GM12878 (cell line): ENCODE data around the gene DENND1B. TPM values are rescaled to one million over a fixed set of nuclear protein-coding genes. Genes with fewer than 3 reads are reported as not detected.

Experiments used
- ATAC-seq: fragments of 200-7000 bp; cut with Tn5 transposase; 3 replicates; pipeline ENCODE4 v1.9.1; 2020; ENCODE audit warnings: mild to moderate bottlenecking, moderate library complexity
- BruUV-seq: library from RNA; stranded (reverse); fragments of 400-500 nt; replicated peaks from 2 replicates; lab custom pipeline; 2021; lab: Mats Ljungman, UMichigan
- CTCF ChIA-PET: fragments of 300-600 bp; sonication (Branson Sonifier 250); formaldehyde crosslinking; extraction: SDS; loops from one replicate; lab custom pipeline; 2021; ENCODE audit warnings: inconsistent platforms; lab: Yijun Ruan, JAX
- POLR2A ChIA-PET: fragments of 350-600 bp; formaldehyde crosslinking; extraction: SDS; loops from one replicate; lab custom pipeline; 2021; ENCODE audit warnings: inconsistent platforms; lab: Charles Lee
- RAD21 ChIA-PET: fragments of 300-600 bp; sonication (Branson Sonifier 250); formaldehyde crosslinking; loops from one replicate; lab custom pipeline; 2023; ENCODE audit warnings: antibody characterized with exemption; ENCODE audit not compliant: unreplicated experiment; lab: Charles Lee
- SMC1A ChIA-PET: fragments of 300-600 bp; sonication (Branson Sonifier 250); formaldehyde crosslinking; loops from one replicate; lab custom pipeline; 2023; ENCODE audit not compliant: unreplicated experiment, uncharacterized antibody; lab: Charles Lee
- DNase-seq: peaks from one replicate; pipeline ENCODE4 v3.0.0-alpha.2; 2011; ENCODE audit warnings: low read depth, low spot score
- FAIRE-seq: peaks from 3 replicates; lab custom pipeline; 2011; peaks lifted over from hg19 to GRCh38; lab: Jason Lieb, UNC
- H2AFZ ChIP-seq: 2 replicates; pipeline ENCODE4 v1.6.0; 2011; ENCODE audit warnings: low read depth, low read length, control low read depth; ENCODE audit not compliant: control insufficient read depth
- H3K27ac ChIP-seq: 2 replicates; pipeline ENCODE4 v1.5.1; 2011; ENCODE audit warnings: control low read depth; ENCODE audit not compliant: control insufficient read depth, insufficient read depth
- H3K27me3 ChIP-seq, 2 experiments: replicated peaks in 1 of 2; 2 replicates each; pipeline versions ENCODE4 v1.6.0 to v1.6.1; 2011; ENCODE audit warnings: low read length in 1 of 2; ENCODE audit not compliant: control insufficient read depth in 2 of 2, insufficient read depth in 2 of 2
- H3K36me3 ChIP-seq, 2 experiments: 2 replicates each; pipeline ENCODE4 v1.5.1; 2011; ENCODE audit warnings: low read length in 1 of 2; ENCODE audit not compliant: control insufficient read depth in 2 of 2, insufficient read depth in 2 of 2
- H3K4me1 ChIP-seq: 2 replicates; pipeline ENCODE4 v1.6.1; 2011; ENCODE audit warnings: mild to moderate bottlenecking, low read length, moderate library complexity, mixed read lengths; ENCODE audit not compliant: control insufficient read depth, insufficient read depth
- H3K4me2 ChIP-seq: 2 replicates; pipeline ENCODE4 v1.6.0; 2011; ENCODE audit warnings: control low read depth; ENCODE audit not compliant: control insufficient read depth, insufficient read depth
- H3K4me3 ChIP-seq: fragments of 200-600 bp; sonication (generic); 2 replicates; pipeline ENCODE4 v1.5.1; 2016
- H3K79me2 ChIP-seq: 2 replicates; pipeline ENCODE4 v1.6.0; 2011; ENCODE audit warnings: low read length; ENCODE audit not compliant: control insufficient read depth, insufficient read depth
- H3K9ac ChIP-seq: 2 replicates; pipeline ENCODE4 v1.8.0; 2011; ENCODE audit warnings: low read length, control low read depth, mixed read lengths; ENCODE audit not compliant: control insufficient read depth, insufficient read depth
- H3K9me3 ChIP-seq: replicated peaks from 3 replicates; pipeline ENCODE4 v1.5.1; 2011; ENCODE audit warnings: mild to moderate bottlenecking, low read length; ENCODE audit not compliant: control insufficient read depth, insufficient read depth
- H4K20me1 ChIP-seq: 2 replicates; pipeline ENCODE4 v1.6.0; 2011; ENCODE audit not compliant: control insufficient read depth, insufficient read depth
- ATF3 ChIP-seq: IDR thresholded peaks from 2 replicates; pipeline ENCODE4 v1.6.1; 2011; ENCODE audit warnings: low read depth, mild to moderate bottlenecking, low read length, moderate library complexity, borderline replicate concordance; ENCODE audit errors: extremely low read depth
- BCL11A ChIP-seq: IDR thresholded peaks from 2 replicates; pipeline ENCODE4 v1.6.1; 2011; ENCODE audit warnings: low read depth, low read length
- BRCA1 ChIP-seq: IDR thresholded peaks from 2 replicates; pipeline ENCODE4 v1.6.1; 2011; ENCODE audit warnings: low read depth, low read length, improper control_type of control experiment
- CHD4 ChIP-seq: fragments of 200-600 bp; sonication (generic); IDR thresholded peaks from 2 replicates; pipeline ENCODE4 v1.6.1; 2016; ENCODE audit warnings: mild to moderate bottlenecking
- EED ChIP-seq: sonication (generic); IDR thresholded peaks from 2 replicates; pipeline ENCODE4 v1.6.1; 2016; ENCODE audit warnings: antibody characterized with exemption, low read depth
- ESRRA ChIP-seq: IDR thresholded peaks from 2 replicates; pipeline ENCODE4 v1.6.1; 2012; ENCODE audit warnings: mild to moderate bottlenecking, low read length, improper control_type of control experiment
- JUNB ChIP-seq: IDR thresholded peaks from 2 replicates; pipeline ENCODE4 v1.6.1; 2016; ENCODE audit warnings: antibody characterized with exemption, mild to moderate bottlenecking
- RAD51 ChIP-seq: fragments of 450-650 bp; IDR thresholded peaks from 2 replicates; pipeline ENCODE4 v1.6.1; 2016; ENCODE audit warnings: moderate library complexity, mild to moderate bottlenecking, inconsistent platforms
- RB1 ChIP-seq: fragments of 450-650 bp; formaldehyde crosslinking; IDR thresholded peaks from 2 replicates; pipeline ENCODE4 v1.6.1; 2017; ENCODE audit warnings: mild to moderate bottlenecking, borderline replicate concordance
- REST ChIP-seq: IDR thresholded peaks from 2 replicates; pipeline ENCODE4 v1.6.1; 2012; ENCODE audit warnings: mild to moderate bottlenecking, low read depth, low read length
- SREBF1 ChIP-seq: IDR thresholded peaks from 2 replicates; pipeline ENCODE4 v1.6.1; 2012; ENCODE audit warnings: mild to moderate bottlenecking, low read length
- STAT3 ChIP-seq: IDR thresholded peaks from 2 replicates; pipeline ENCODE4 v1.6.1; 2011; ENCODE audit warnings: low read depth, low read length, improper control_type of control experiment
- SUZ12 ChIP-seq: fragments of 200-600 bp; sonication (generic); IDR thresholded peaks from one replicate; pipeline ENCODE4 v1.6.1; 2018; ENCODE audit warnings: antibody characterized with exemption, mild to moderate bottlenecking; ENCODE audit not compliant: unreplicated experiment
- TAF1 ChIP-seq: IDR thresholded peaks from 2 replicates; pipeline ENCODE4 v1.6.1; 2011; ENCODE audit warnings: mild to moderate bottlenecking, low read depth, low read length, borderline replicate concordance
- WRNIP1 ChIP-seq: IDR thresholded peaks from 2 replicates; pipeline ENCODE4 v1.6.1; 2011; ENCODE audit warnings: low read depth, low read length, improper control_type of control experiment, borderline replicate concordance
- YBX1 ChIP-seq: fragments of 450-650 bp; IDR thresholded peaks from 2 replicates; pipeline ENCODE4 v1.6.1; 2016; ENCODE audit warnings: antibody characterized with exemption
- WGBS: methylation state at CpG from one replicate; pipeline ENCODE4 v1.1.6; 2016; ENCODE audit warnings: low lambda C conversion rate; ENCODE audit not compliant: insufficient replicate concordance, insufficient coverage; ENCODE audit errors: missing lambda C conversion rate; 5-methylcytosine and 5-hydroxymethylcytosine counted together
- in situ Hi-C: fragments of 300-500 bp; cut with MboI; formaldehyde crosslinking; loops from 9 replicates; pipeline ENCODE4 v1.14.3; 2018; ENCODE audit warnings: mixed read lengths
- intact Hi-C: fragments of 100-400 bp; cut with micrococcal nuclease; formaldehyde crosslinking; loops from one replicate; pipeline ENCODE4 v1.14.2; 2022; ENCODE audit not compliant: unreplicated experiment
- polyA plus RNA-seq, 11 experiments: library from polyadenylated mRNA; depleted of rRNA in 4 of 11; unstranded in 6 of 11; stranded (reverse) in 5 of 11; fragments of >200 nt; fragmentation: Nextera tagmentation in 4 of 11; fragmentation: Illumina TruSeq in 1 of 11; extraction: Ambion mirVana in 4 of 11; extraction: Trizol in 1 of 11; gene quantifications; 1 replicate in 1 of 11; 2 replicates in 10 of 11; pipeline versions ENCODE4 v1.2.1 to v1.2.3, GENCODE V29; 2011 to 2016; ENCODE audit warnings: inconsistent platforms in 2 of 11, missing spikeins in 2 of 11, low read depth in 1 of 11
- total RNA-seq, 4 experiments: library from RNA; depleted of rRNA in 3 of 4; stranded (reverse); fragments of >200 nt in 3 of 4; fragmentation: Illumina TruSeq in 1 of 4; extraction: Trizol in 1 of 4; gene quantifications; 2 replicates each; pipeline versions ENCODE4 v1.2.1 to v1.2.3, GENCODE V29; 2013 to 2021

DENND1B gene
- total and polyA plus RNA-seq, 10 of the 15 experiments (the other 5 are each of a cell fraction or from before 2014, with no cell fraction given): 1.7 to 10.7 (median 8.0) TPM

GRCh38 chr1:197618061-197618460, 157.2 kb downstream of the DENND1B start:
- no TSS peak for BruUV-seq
- TF ChIP-seq YBX1 (no peak), REST (no peak), WRNIP1 (no peak), CHD4 (no peak), EED (no peak), JUNB (no peak), RB1 (no peak), BCL11A (no peak), RAD51 (no peak), STAT3 (no peak), SREBF1 (no peak), SUZ12 (no peak), TAF1 (no peak), ATF3 (no peak), ESRRA (no peak), BRCA1 (no peak)
- no peaks in the 10 kb centered on the region for H3K9me3 ChIP-seq
- ChIA-PET POLR2A (no interaction called here), SMC1A (interaction anchor here (0.8 to 3.2 kb wide), 6 partner anchors 20 to 848 kb away, joined by 3 to 30 read pairs (median 4); no protein-coding TSS in a partner anchor), RAD21 (interaction anchor here (0.5 to 2.9 kb wide), 4 partner anchors 19 to 281 kb away, joined by 3 to 26 read pairs (median 3); no protein-coding TSS in a partner anchor), CTCF (interaction anchor here (1.1 to 6.0 kb wide), 7 partner anchors 9 to 354 kb away, joined by 3 to 43 read pairs (median 5); no protein-coding TSS in a partner anchor)
- H4K20me1 ChIP-seq: no peaks in the 10 kb centered on the region
- H3K4me1 ChIP-seq: no peaks in the 10 kb centered on the region
- no peaks in the 10 kb centered on the region for H3K36me3 ChIP-seq
- in situ Hi-C loops: loop anchor here (10.0 kb wide), 1 partner anchor 247 kb away; no protein-coding TSS in a partner anchor
- 61% methylated on average over 3 of the region's 3 CpGs for WGBS
- no peaks in the 10 kb centered on the region for H3K79me2 ChIP-seq
- no peak overlapping the region for H3K27ac ChIP-seq
- DNase-seq (no peak), FAIRE-seq (no peak), ATAC-seq (no peak)
- intact Hi-C loops: no loop called here
- H2AFZ ChIP-seq: no peak overlapping the region
- H3K9ac ChIP-seq: no peak overlapping the region
- no peak overlapping the region for H3K4me3 ChIP-seq
- H3K4me2 ChIP-seq: no peak overlapping the region
- no peaks in the 10 kb centered on the region for H3K27me3 ChIP-seq
